Activated CD4-positive, alpha-beta T cell treated with anti-CD3 and anti-CD28 coated beads, Interleukin-2, amount 50 U/mL, for 16 hours (primary cell): Measurements from ENCODE around the gene SLC28A1.
A peak's percentile ranks its signal among the peaks of the same experiment; 100 is the strongest.
"Not testable (repeated sequence)": the region's sequence is repeated elsewhere in the genome, so short reads cannot be mapped to it uniquely, and the experiment has no call there.

Experiments
- DNase-seq: peaks from one replicate; pipeline ENCODE4 v3.0.0-alpha.2; 2020

Gene SLC28A1

DNA sequence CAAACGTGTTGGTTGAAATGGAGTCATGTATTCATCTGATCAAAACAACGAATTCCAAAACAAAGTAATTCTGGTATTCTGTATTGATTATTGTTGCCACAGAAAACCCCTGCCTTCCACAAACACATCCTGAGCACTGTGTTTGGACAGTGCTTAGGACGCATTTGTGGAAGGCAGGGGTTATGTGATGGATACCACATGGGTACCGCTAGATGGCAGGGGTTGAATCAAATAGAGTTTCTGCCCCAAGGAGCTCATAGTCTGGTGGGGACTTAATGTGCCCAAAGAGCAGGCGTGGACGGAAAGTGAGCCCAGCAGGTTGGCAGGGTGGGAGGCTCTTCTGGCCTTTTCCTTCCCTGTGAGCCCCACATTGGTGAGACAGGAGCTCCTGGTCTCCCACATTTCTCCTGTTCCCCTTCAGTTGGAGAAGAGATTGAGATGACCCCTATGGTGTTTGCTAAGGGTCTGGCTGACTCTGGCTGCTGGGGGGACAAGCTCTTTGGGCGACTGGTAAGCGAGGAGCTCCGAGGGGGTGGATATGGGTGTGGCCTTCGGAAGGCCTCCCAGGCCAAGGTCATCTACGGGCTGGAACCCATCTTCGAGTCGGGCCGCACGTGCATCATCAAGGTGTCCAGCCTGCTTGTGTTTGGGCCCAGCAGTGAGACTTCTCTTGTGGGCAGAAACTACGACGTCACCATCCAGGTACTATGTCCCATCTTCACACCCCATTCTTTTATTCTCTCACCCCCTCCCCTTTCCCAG, 22.1 kb upstream of the SLC28A1 start:
- no peak for DNase-seq

DNA sequence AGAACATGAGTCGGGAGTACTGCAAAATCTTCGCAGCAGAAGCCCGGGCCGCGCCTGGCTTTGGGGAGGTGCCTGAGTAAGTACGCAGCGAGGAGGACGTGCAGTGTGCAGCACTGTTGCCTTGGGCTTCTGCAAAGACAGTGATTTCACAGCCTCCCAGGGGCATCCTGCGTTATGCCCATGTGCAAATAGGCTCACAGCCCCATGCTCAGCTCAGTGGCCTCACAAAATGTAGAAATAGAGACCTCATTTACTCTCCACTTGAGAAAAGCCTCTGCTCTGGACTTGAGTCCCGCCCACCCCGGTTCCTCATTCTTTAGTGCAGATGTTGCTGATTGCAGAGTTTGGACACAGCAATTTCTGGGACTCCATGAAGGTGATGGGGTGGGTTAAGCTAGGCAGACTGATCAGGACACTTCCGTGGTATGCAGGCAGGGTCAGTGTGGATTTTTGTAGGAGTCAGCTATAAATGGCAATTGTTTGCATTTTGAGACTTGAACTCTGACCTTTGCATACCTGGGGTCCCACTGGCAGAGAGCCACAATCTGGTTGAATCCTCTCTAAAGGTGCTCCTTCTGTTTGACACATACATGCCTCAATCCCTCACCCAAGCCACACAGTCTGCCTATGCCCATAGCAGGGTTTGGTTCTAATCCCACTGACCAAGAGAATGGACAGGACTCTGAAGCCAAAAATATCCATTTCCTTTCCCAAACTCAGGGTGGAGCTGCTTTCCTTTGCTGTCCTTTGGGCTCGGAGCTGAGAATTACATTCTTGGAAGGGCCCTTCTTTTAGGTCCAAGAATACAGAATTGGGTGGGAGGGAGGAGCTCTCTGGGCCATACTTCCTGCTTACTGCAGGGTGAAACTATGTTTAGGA, 20.7 kb upstream of the SLC28A1 start:
- no peak for DNase-seq

DNA sequence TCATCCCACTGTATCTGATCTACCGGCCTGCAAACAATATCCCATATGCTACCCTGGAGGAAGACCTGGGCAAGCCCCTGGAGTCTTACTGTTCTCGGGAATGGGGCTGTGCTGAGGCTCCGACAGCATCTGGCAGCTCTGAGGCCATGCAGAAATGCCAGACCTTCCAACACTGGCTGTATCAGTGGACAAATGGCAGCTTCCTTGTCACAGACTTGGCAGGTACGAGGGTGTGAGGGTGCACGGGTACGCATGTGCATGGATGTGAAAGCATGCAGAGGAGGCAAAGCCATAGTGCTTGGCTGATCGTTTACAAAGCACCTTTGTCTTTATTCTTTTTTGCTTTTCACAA, 20.0 kb upstream of the SLC28A1 start:
- no peak for DNase-seq

DNA sequence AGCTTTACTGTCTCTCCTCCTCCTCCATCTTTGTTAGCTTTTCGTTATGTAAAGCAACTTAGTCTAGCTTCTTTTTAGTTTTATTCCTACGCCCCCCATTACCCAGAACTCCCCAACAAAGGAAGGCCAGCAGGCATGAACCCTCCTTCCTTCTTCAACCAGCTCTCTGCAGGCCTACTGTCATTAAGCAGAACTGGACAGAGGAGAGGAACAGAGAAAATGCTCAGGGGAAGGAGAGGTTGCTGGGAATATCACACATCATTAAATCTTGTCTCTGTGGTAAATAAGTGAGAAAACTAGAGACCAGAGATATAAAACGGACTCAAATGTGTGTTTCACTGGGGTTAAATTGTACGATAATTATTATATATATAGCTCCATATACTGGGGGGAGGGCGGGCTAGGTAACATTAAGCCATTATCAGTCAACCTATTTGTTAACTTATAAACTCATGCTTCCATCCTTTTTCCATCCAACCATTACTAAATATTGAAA, 19.3 kb upstream of the SLC28A1 start:
- no peak for DNase-seq

DNA sequence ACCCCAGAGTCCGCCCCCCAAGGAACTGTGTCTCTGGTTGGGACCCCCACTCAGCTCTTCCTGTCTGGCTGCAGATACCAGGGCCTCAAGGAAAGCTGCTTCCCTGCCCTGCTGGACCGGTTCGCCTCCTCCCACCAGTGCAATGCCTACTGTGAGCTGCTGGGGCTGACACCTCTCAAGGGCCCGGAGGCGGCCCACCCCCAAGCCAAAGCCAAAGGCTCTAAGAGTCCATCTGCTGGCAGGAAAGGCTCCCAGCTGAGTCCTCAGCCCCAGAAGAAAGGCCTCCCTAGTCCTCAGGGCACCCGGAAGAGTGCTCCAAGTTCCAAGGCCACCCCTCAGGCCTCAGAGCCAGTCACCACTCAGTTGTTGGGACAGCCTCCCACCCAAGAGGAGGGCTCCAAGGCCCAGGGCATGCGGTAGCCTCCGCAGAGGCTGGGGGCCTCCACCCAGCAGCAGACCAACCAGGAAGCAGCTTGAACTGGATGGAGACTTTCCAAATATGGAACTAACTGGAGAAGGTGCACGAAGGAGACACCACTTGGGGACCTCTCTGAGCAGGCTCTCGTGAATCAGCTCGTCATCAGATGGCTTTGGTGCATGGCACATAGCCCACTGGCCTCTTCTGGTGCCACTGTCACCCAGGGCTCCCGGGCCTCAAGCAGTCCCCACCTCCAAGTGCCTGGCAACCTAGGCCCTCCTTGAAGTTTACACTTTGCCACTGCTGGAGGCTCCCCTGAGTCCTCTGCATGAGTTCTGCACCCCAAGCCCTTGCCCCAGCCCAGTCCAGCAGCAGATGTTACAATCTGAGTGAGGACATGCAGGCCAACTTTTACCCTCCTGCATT, 16.2 kb upstream of the SLC28A1 start:
- no peak for DNase-seq

DNA sequence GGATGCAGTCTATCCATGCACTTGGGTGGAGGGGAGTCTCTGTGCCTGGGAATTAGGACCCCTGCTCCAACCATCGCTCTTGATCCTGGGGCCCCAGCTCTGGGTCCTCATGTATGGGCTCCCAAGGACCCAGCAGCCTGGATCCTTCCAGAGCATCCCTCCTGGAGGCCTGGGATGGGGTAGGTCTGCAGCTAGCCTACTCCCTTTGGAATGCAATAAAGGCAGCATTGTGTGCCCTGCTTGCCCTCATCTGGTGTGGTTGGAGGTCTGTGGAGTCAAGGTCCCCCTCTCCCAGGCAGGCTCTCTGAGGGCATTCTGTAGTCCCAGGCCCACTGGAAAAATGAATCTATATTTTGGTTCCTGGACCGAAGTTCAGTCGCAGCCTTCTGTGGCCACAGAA, 15.0 kb upstream of the SLC28A1 start:
- DNase-seq, result no peak

DNA sequence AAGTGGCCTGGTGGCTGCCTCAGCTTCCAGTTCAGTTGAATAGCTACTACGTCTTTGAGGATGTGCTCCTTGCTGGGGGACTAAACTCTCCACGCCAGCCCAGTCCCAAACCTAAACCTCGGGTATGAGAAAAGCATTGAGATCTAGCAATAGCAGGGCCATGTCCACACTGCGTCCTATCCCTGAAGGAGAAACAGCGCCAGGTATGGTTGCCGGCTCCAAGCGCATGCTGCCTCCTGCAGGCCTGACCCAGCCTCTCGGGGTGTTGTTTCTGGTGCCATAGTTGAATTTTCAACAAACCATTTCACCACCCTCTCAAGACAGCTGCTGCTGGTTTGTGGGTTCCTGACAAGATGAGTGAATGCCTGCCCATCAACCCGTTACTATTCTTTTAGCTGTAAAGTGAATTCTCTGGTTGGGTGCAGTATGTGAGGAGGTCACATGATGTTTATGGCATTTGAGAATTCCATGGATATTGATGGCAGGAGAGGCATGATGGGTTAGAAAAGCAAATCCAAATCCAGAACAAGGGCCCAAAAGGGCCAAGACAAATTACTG, 13.0 kb upstream of the SLC28A1 start:
- no peak for DNase-seq

DNA sequence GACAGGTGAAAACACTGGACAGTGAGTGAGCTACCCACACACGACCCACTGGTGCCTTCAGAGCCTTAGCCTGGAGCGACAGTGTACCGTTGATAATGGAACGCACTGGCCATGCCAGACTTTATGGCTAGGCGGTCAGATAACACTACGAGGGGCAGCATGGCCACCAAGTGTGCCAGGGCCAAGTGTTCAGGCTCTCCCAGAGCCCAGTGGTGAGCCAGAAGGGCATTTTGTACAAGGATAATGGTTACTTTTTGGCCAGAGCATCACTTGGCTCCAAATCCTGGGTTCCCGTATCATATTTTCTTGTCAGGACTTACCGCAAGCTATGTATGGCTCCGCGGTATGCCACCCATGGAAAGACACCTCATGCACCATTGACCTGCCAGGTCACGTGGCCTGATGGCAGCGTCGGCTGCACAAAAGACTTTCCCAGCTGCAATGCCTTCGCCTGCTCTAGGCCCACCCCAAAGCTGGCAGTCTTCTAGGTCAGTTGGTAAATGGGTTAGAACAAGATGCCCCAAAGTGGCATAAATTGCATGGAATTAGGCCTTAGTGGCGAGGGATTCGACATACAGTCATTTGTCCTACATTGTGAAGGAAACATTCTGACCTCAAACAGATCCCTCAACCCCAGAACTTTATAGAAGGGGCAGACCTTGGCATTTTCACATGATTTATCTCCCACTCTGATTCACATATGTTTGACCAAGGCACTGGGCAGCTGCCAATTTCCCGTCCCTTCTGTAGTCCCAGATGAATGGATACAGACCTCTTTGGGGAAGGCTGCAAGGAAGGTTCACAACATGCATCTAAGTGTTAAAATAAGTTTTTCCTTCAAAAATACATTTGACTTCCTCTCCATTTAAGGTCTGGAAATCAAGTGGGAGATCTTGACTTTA, 12.2 kb upstream of the SLC28A1 start:
- DNase-seq, result no peak

DNA sequence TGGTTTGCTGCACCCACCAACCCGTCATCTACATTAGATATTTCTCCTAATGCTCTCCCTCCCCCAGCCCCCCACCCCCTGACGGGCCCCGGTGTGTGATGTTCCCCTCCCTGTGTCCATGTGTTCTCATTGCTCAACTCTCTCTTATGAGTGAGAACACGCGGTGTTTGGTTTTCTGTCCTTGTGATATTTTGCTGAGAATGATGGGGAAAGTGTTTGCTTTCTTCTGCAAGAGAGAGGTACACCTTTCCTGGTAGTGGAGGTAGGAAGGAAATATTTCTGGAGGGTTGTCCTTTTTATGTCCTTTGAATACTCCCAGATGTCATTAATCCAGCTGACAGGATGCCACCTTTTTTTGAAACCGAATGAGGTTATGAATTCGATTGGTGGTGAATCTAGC, 10.5 kb upstream of the SLC28A1 start:
- no peak for DNase-seq

DNA sequence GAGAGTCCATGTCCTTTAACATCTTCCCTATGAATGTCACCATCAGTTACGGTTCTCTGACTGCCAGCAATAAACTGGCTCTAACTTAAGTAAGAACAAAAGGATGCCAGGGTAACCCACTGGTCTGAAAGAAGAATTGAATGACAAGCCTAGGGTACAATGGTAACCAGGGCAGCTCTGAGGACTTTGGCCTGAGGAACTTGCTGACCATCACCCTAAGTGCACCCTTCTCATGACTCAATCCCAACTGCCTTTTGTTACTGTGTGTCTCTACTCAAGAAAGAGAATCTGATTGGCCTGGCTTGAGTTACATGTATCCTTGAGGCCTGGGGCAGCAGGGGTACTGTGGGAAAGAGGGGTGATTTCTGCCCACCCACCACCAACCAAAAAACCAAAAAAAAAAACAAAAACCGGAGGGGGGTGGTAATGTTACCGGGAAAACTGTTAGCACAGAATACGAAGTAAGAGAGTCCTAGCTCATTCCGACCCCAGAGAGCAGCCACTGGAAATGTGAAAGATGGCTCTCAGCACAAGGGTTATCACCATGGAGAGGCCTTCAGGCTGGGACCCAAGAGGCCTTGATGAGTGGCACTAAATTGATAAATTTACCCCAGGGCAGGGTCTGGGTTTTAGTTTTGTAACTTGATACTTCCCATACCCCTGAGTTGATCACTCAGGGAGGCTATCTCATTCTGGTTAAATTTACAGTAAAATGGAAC, 9.3 kb upstream of the SLC28A1 start:
- no peak for DNase-seq

DNA sequence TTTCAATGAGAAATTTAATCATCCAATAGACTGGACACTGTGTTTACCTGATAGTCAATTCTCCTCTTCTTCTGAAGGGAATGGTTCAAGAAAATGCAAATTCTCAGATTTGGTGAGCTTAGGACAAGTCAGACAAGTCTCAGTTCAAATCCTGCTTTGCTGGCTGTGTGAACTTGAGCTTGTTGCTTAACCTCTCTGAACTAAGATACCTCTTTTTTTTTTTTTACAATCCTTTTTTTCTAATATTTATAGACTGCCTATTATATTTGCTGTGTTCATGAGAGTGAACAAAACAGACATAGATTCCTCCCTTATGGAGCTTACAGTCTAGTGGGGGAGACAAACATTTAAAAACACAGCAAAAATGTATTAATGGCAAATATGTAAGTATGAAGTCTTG, 8.2 kb upstream of the SLC28A1 start:
- DNase-seq, result no peak

DNA sequence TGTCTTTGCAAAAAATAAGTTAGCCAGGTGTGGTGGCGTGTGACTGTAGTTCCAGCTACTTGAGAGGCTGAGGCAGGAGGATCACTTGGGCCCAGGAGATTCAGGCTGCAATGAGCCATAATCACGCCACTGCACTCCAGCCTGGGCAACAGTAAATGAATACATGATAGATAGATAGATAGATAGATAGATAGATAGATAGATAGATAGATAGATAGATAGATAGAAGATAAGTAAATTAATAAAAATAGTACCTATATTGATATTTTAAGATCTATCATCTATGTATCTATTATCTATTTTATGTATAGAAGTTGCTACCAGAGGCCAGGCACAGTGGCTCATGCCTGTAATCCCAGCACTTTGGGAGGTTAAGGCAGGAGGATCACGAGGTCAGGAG, 6.8 kb upstream of the SLC28A1 start:
- not testable (repeated sequence) for DNase-seq

DNA sequence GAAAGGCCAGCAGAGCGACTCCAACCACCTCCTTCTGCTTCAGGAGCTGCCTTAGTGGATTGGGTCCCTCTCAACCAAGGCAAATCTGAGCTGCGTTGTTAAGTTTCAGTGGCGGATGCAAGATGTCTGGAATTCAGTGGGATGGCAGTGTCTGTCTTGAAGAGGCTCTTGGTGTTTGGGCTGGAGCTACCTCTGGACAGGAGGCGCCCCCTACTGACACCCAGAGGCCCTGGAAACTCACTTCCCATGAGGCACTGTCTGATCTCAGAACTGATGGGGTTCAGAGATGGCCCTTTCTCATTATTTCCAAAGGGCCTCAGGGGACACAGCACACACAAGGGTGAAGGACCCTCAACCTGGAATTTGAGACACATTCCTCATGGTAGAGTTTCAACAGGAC, 6.0 kb upstream of the SLC28A1 start:
- peak; percentile 62 for DNase-seq

DNA sequence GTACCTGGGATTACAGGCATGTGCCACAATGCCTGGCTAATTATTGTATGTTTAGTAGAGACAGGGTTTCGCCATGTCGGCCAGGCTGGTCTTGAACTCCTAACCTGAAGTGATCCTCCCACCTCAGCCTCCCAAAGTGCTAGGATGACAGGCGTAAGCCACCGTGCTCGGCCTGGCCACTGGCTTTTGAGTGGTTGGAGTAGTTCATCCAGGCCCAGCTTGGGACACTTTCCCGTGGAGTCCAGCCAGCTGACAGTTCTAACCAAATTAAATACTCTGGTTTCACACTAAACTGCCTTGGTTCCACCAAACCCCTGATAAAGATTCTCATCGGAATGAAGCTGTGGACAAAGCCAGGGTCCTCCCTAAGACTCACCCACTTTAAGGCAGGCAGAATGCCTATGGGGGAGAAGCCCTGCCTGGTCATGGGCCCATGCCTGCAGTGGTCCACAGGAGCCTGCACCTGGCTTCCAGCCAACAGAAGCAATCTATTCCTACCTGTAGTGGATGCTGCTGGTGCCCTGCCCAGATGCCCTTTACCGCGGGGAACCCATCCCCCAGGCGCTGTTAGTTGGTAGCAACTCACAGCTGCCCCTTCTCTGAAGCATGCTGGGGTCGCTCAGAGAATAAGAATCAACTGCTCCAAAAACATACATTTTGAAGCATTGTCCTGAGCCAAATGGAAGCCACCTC, 5.2 kb upstream of the SLC28A1 start:
- DNase-seq, result no peak

DNA sequence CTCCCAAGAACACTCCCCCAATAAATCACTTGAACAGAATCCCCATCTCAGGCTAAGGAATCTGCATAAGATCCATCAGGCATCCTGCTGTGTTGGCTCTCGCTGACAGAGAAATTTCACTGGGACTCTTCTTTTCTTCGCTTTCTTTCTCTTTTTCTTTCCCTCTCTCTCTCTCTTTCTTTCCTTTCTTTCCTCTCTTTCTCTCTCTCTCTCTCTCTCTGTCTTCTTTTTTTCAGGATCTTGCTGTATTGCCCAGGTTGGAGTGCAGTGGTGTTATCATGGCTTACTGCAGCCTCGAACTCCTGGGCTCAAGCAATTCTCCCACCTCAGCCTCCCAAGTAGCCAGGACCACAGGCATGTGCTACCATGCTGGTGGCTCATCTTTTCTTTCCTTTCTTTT, 4.5 kb upstream of the SLC28A1 start:
- DNase-seq, result no peak

DNA sequence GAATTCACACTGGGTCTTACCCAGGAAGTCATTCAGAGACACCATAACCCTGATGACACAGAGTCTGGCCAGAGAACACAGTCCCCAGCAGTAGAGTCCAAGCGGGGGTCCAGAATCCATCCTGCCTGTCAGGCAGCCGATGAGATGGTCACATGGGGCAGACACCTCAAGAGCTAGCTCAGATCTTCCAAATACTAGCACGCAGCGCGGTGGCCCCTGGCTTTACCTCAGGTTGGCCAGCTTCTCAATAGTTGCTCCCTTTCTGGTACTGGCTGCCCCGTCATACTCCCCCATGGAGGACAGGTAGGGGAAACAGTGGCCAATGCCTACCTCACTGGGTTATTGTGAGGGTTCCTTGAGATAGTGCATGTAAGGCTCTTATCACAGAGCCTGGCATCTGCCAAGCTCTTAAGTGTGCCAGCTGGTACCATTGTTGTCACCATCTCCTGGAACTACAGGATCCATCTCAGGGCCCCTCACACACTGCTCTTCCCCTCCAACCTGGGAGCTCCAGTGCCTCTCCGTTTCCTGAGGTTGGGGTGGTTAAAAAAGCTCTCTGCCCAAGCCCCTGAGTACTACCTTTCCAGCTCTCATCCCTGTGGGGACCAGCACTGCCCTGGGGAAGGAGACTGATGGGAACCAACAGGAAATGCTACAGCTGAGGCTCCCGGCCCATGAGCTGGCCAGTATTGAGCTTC, 3.5 kb upstream of the SLC28A1 start:
- DNase-seq, result no peak

DNA sequence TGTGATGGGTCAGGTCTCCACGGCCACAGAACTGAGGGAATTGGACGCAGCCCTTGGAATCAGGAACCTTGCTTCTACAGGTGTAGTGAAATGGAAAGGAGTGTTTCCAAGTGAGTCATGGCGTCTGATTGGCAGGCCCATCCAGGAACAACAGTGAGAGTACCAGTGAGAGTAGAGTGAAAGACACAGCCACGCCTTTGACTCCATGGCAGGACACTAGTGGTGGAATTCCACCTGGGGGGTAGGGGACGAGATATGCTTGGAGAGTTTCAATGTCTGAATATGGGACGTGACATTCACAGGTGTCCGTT, 3.0 kb upstream of the SLC28A1 start:
- no peak for DNase-seq

DNA sequence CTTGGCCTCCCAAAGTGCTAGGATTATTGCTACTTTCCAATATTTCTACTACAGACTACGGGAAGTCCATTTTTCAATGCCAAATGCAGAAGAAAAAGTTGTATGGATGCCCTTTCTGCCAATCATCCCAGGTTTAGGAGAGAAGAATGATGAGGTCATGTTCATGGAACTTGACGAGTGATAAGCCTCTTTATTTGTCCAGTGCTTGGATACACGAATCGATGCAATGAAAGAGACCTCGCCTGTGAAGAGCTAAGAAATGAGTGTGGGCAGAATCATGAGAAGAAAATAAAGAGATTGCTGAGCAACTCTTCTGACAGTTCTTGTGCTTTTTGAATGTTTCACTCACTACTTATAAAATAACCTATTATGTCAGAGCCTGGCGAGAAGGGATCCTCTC, 996 bp upstream of the SLC28A1 start:
- no peak for DNase-seq

DNA sequence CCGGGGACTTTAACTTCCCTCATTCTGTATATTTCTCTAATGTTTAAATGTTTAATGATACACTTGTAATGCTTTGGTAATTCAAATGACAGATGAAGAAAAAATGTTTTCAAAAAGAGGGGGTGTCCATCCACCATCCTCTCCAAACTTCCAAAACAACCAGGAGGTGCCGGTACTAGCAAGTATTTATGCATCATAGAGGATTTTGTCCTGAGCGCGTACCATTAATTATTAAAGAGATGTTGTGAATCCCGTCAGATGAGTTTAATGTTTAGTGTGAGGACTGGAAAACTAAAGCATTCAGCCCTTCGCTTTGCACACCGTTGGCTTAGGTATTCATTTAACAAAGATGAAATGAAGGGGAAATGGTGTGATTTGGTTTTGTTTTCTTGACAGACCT, 1.3 kb downstream of the SLC28A1 start:
- DNase-seq, result no peak
